K562 (cell line): ENCODE results near the gene HMCN2. TPM values are rescaled to one million over a fixed set of nuclear protein-coding genes. Genes with fewer than 3 reads are reported as not detected.

Source experiments
- CBFA2T3 ChIP-seq: fragments of 450-650 bp; IDR thresholded peaks from 2 replicates; pipeline ENCODE4 v1.6.1; 2017
- CBX2 ChIP-seq: fragments of 200-600 bp; sonication (generic); IDR thresholded peaks from one replicate; pipeline ENCODE4 v1.6.1; 2012; ENCODE audit warnings: mild to moderate bottlenecking, low read length, inconsistent platforms; ENCODE audit not compliant: insufficient read depth, poor library complexity, severe bottlenecking
- EP400 ChIP-seq: fragments of 450-650 bp; IDR thresholded peaks from 2 replicates; pipeline ENCODE4 v1.6.1; 2017; ENCODE audit warnings: antibody characterized with exemption, mild to moderate bottlenecking, moderate library complexity
- MEF2D ChIP-seq: conservative IDR thresholded peaks from 2 replicates; pipeline ENCODE4 v1.6.1; 2016; ENCODE audit warnings: low read depth, missing genetic modification characterization, missing compliant biosample characterization
- MLX ChIP-seq, 2 experiments: fragments of 450-650 bp in 1 of 2; sonication (generic) in 1 of 2; formaldehyde crosslinking; conservative IDR thresholded peaks; 2 replicates each; pipeline versions ENCODE4 v1.4.0 to v1.8.1; 2020 to 2022; ENCODE audit warnings: mild to moderate bottlenecking in 1 of 2, missing genetic modification reagents in 1 of 2
- MXD1 ChIP-seq: fragments of 250-450 bp; sonication (Bioruptor Pico); IDR thresholded peaks from 2 replicates; pipeline ENCODE4 v1.8.0; 2021; ENCODE audit warnings: borderline replicate concordance, mild to moderate bottlenecking, moderate library complexity; ENCODE audit not compliant: poor library complexity, severe bottlenecking
- RBM14 ChIP-seq: fragments of 200-400 bp; formaldehyde crosslinking; IDR thresholded peaks from 2 replicates; pipeline ENCODE4 v1.6.1; 2018; ENCODE audit warnings: low read depth, mild to moderate bottlenecking, low read length, moderate library complexity, borderline replicate concordance; ENCODE audit not compliant: insufficient read depth
- TCFL5 ChIP-seq: fragments of 250-450 bp; sonication (Bioruptor Pico); conservative IDR thresholded peaks from 2 replicates; pipeline ENCODE4 v1.6.1; 2021; ENCODE audit warnings: mild to moderate bottlenecking, moderate library complexity, matching md5 sums
- ZFP91 ChIP-seq: sonication (generic); formaldehyde crosslinking; IDR thresholded peaks from 2 replicates; pipeline ENCODE4 v1.8.0; 2022; ENCODE audit warnings: mild to moderate bottlenecking, missing genetic modification reagents
- ZNF280B ChIP-seq: fragments of 250-450 bp; sonication (Bioruptor Pico); IDR thresholded peaks from 2 replicates; pipeline ENCODE4 v1.5.1; 2021; ENCODE audit warnings: mild to moderate bottlenecking
- ZNF347 ChIP-seq: fragments of 450-650 bp; formaldehyde crosslinking; IDR thresholded peaks from 2 replicates; pipeline ENCODE4 v1.4.0; 2020; ENCODE audit warnings: low read depth, mild to moderate bottlenecking, moderate library complexity
- ZNF512 ChIP-seq: IDR thresholded peaks from 2 replicates; pipeline ENCODE4 v1.6.1; 2016; ENCODE audit warnings: missing genetic modification characterization, missing compliant biosample characterization
- ZNF592 ChIP-seq: fragments of 450-650 bp; IDR thresholded peaks from 2 replicates; pipeline ENCODE4 v1.6.1; 2017; ENCODE audit warnings: antibody characterized with exemption, mild to moderate bottlenecking
- ZNF655 ChIP-seq: fragments of 250-450 bp; sonication (Bioruptor Pico); IDR thresholded peaks from 2 replicates; pipeline ENCODE4 v1.5.0; 2021
- polyA plus RNA-seq, 8 experiments: library from polyadenylated mRNA; depleted of rRNA in 4 of 8; stranded (reverse) in 5 of 8; unstranded in 3 of 8; fragments of >200 nt; fragmentation: Nextera tagmentation in 2 of 8; fragmentation: Illumina TruSeq in 1 of 8; extraction: Ambion mirVana in 2 of 8; extraction: Trizol in 1 of 8; gene quantifications; 2 replicates each; pipeline versions ENCODE4 v1.2.1 to v1.2.3, GENCODE V29; 2011 to 2014; ENCODE audit warnings: inconsistent platforms in 1 of 8, missing spikeins in 1 of 8
- total RNA-seq, 7 experiments: library from RNA; depleted of rRNA in 6 of 7; stranded (reverse); fragments of >200 nt in 6 of 7; fragmentation: Illumina TruSeq in 2 of 7; extraction: Trizol in 2 of 7; gene quantifications; 2 replicates each; pipeline versions ENCODE4 v1.2.1 to v1.2.3, GENCODE V29; 2011 to 2021; ENCODE audit warnings: low replicate concordance in 1 of 7

HMCN2 gene
- total and polyA plus RNA-seq, 9 of the 15 experiments (the other 6 are each of a cell fraction or from before 2014, with no cell fraction given) = 0.01 TPM; not detected in 8

- TF ChIP-seq RBM14 = no peak
- no peak for TF ChIP-seq CBX2
- peak; percentile 70 for TF ChIP-seq CBFA2T3
- no peak for TF ChIP-seq MEF2D
- TF ChIP-seq MLX (CRISPR knock-in tag; conservative IDR thresholded peaks at IDR 0.05) = no peak
- TF ChIP-seq EP400 = no peak
- TF ChIP-seq ZNF347 (CRISPR knock-in tag) = no peak
- TF ChIP-seq ZNF280B (CRISPR knock-in tag) = no peak
- no peak for TF ChIP-seq MXD1 (CRISPR knock-in tag)
- no peak for TF ChIP-seq TCFL5 (CRISPR knock-in tag)
- TF ChIP-seq ZNF512 (tag) = no peak
- TF ChIP-seq ZNF655 (CRISPR knock-in tag) = no peak
- TF ChIP-seq ZNF592 = no peak
- TF ChIP-seq ZFP91 (CRISPR knock-in tag) = no peak
Measured at GRCh38 chr9:130368631-130369103, 103.1 kb downstream of the HMCN2 start (continued).
